Activated CD8-positive, alpha-beta T cell treated with anti-CD3 and anti-CD28 coated beads for 36 hours (primary cell): ENCODE results near the gene HIPK1. TPM values are rescaled to one million over a fixed set of nuclear protein-coding genes. Genes with fewer than 3 reads are reported as not detected.
"Not testable (repeated sequence)": the region's sequence is repeated elsewhere in the genome, so short reads cannot be mapped to it uniquely, and the experiment has no call there.

Experiments
- ATAC-seq: fragments of 200-7000 bp; cut with Tn5 transposase; one replicate; pipeline ENCODE4 v1.10.0; 2021; ENCODE audit warnings: mild to moderate bottlenecking, moderate library complexity
- CTCF ChIA-PET: fragments of 350-600 bp; sonication (Branson Sonifier 250); formaldehyde crosslinking; loops from one replicate; lab custom pipeline; 2021; ENCODE audit warnings: antibody characterized with exemption; lab: Charles Lee
- POLR2A ChIA-PET: fragments of 350-600 bp; sonication (Branson Sonifier 250); formaldehyde crosslinking; loops from one replicate; lab custom pipeline; 2021; ENCODE audit warnings: antibody characterized with exemption; lab: Charles Lee
- DNase-seq: peaks from one replicate; pipeline ENCODE4 v3.0.0-alpha.2; 2020
- H3K27ac Mint-ChIP-seq: one replicate; pipeline ENCODE4 v1.8.0; 2021; ENCODE audit warnings: mild to moderate bottlenecking, mixed read lengths
- H3K27me3 Mint-ChIP-seq: one replicate; pipeline ENCODE4 v1.8.0; 2021; ENCODE audit warnings: mixed read lengths
- H3K36me3 Mint-ChIP-seq: one replicate; pipeline ENCODE4 v1.8.0; 2021; ENCODE audit warnings: low read depth, mixed read lengths
- H3K4me1 Mint-ChIP-seq: one replicate; pipeline ENCODE4 v1.8.0; 2021; ENCODE audit warnings: low read depth, mixed read lengths
- H3K4me3 Mint-ChIP-seq: one replicate; pipeline ENCODE4 v1.8.0; 2021; ENCODE audit warnings: mild to moderate bottlenecking, moderate library complexity, mixed read lengths
- H3K9me3 Mint-ChIP-seq: one replicate; pipeline ENCODE4 v1.8.0; 2021; ENCODE audit warnings: mixed read lengths
- intact Hi-C: fragments of 100-400 bp; cut with micrococcal nuclease; formaldehyde crosslinking; loops from one replicate; pipeline ENCODE4 v1.10.0; 2022
- total RNA-seq, 2 experiments: library from RNA; stranded (reverse); gene quantifications; one replicate each; pipeline ENCODE4 v1.2.3, GENCODE V29; 2021
- TF ChIP-seq, protein P1 (sequence below): fragments of 200-600 bp; IDR thresholded peaks from one replicate; pipeline ENCODE4 v1.8.0; 2022; ENCODE audit warnings: antibody characterized with exemption, mild to moderate bottlenecking

Gene HIPK1
- total RNA-seq, 2 experiments from 2014 or later, result 42.8 to 45.1 TPM

DNA sequence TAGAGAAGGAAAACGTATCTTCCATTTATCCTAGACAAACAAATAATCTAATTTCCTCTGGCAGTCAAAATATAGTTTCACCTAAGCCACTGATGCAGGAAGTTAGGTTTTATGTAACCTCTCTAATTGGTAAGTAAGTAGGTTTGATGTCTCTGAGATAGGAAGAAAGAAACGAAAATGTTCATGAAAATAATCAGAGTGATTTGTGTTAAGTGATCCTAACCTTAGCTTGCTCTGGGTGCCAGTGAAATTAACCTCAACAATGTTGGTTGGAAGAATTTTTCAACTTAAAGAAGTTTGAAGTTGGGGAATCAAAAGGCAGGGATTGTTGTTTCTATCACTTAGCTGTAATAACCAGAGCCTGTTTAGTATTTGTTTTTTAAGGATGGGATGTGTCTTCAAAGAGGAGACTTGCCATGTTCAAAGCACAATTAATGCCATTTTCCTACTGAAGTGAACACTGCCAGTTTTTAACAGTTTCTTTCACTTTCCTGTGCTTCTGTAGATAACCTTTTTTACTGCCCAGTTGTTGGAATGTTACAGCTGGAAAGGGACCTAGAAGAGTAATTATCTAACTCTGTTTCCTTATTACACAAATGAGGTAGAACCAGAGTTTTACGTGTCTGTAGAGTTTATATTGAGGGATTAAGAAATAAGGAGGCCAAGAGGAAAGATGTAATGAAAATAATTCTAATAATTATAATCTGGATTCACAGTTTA lies 18.4 kb downstream of the HIPK1 start:
- Mint-ChIP-seq H3K27me3 (no peaks in the 10 kb centered on the region), H3K9me3 (no peaks in the 10 kb centered on the region), H3K4me1 (peaks cover 76% of the 10 kb centered on the region), H3K36me3 (peaks cover 43% of the 10 kb centered on the region), H3K27ac (peak overlapping the region; percentile 88), H3K4me3 (peak overlapping the region; percentile 48)
- ChIA-PET CTCF (interaction anchor here (1.2 to 7.6 kb wide), 8 partner anchors 8 to 399 kb away, joined by 3 to 57 read pairs (median 8); partner anchors contain the start of genes AP4B1, DCLRE1B and HIPK1), POLR2A (interaction anchor here (1.2 to 5.2 kb wide), 3 partner anchors 8 to 135 kb away, joined by 4 to 60 read pairs (median 11); partner anchors contain the start of genes HIPK1 and RSBN1)
- intact Hi-C loops, result loop anchor here (2.0 kb wide), 1 partner anchor 15 kb away; no protein-coding TSS in a partner anchor
- ATAC-seq (peak; percentile 42), DNase-seq (no peak)
- TF ChIP-seq, protein P1, sequence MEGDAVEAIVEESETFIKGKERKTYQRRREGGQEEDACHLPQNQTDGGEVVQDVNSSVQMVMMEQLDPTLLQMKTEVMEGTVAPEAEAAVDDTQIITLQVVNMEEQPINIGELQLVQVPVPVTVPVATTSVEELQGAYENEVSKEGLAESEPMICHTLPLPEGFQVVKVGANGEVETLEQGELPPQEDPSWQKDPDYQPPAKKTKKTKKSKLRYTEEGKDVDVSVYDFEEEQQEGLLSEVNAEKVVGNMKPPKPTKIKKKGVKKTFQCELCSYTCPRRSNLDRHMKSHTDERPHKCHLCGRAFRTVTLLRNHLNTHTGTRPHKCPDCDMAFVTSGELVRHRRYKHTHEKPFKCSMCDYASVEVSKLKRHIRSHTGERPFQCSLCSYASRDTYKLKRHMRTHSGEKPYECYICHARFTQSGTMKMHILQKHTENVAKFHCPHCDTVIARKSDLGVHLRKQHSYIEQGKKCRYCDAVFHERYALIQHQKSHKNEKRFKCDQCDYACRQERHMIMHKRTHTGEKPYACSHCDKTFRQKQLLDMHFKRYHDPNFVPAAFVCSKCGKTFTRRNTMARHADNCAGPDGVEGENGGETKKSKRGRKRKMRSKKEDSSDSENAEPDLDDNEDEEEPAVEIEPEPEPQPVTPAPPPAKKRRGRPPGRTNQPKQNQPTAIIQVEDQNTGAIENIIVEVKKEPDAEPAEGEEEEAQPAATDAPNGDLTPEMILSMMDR, result no peak

DNA sequence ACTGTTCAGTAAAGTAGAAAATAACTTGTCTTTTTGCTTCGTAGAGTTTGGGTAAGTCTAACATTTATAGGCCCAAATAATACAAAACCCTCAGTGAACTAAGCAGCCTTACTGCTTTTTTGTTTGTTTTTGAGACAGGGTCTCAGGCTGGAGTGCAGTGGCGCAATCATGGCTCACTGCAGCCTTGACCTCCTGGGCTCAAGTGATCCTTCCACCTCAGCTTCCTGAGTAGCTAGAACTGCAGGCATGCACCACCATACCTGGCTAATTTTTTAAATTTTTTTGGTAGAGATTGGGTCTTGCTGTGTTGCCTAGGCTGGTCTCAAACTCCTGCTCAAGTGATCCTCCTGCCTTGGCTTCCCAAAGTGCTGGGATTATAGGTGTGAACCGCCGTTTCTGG lies 19.0 kb downstream of the HIPK1 start:
- peaks cover 74% of the 10 kb centered on the region for H3K4me1 Mint-ChIP-seq
- DNase-seq, H3K9me3 Mint-ChIP-seq, intact Hi-C loops, ATAC-seq, H3K27me3 Mint-ChIP-seq: not testable (repeated sequence)
- peak overlapping the region; percentile 48 for H3K4me3 Mint-ChIP-seq
- ChIA-PET CTCF (interaction anchor here (0.8 to 7.6 kb wide), 7 partner anchors 9 to 334 kb away, joined by 3 to 57 read pairs (median 12); partner anchors contain the start of genes AP4B1, DCLRE1B and HIPK1), POLR2A (interaction anchor here (0.8 to 5.2 kb wide), 4 partner anchors 9 to 165 kb away, joined by 3 to 60 read pairs (median 8); partner anchors contain the start of genes HIPK1 and RSBN1)
- H3K36me3 Mint-ChIP-seq, result peaks cover 44% of the 10 kb centered on the region
- H3K27ac Mint-ChIP-seq, result peak overlapping the region; percentile 88

DNA sequence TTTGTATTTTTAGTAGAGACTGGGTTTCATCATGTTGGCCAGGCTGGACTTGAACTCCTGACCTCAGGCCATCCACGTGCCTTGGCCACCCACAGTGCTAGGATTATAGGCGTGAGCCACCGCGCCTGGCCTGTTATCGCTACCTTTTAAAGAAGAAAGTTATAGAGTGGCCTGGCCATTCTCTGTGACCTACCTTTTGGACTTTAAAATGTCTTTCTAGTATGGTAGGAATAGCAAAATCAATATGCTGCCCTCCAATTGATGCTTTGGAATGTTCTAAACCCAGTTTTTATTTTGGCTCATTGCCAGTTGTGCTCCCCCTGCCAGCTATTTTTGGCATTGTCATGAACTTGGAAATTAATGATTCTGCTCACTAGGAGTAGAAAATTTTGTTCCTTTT lies 19.9 kb downstream of the HIPK1 start:
- Mint-ChIP-seq H3K27me3 (no peaks in the 10 kb centered on the region), H3K4me3 (no peak overlapping the region), H3K9me3 (no peaks in the 10 kb centered on the region), H3K27ac (peak overlapping the region; percentile 88), H3K36me3 (peaks cover 39% of the 10 kb centered on the region), H3K4me1 (peaks cover 74% of the 10 kb centered on the region)
- ChIA-PET CTCF (interaction anchor here (0.8 to 7.6 kb wide), 8 partner anchors 7 to 333 kb away, joined by 3 to 57 read pairs (median 8); partner anchors contain the start of genes AP4B1 and HIPK1), POLR2A (interaction anchor here (0.8 to 5.2 kb wide), 7 partner anchors 8 to 166 kb away, joined by 3 to 60 read pairs (median 3); partner anchors contain the start of genes HIPK1 and RSBN1)
- DNase-seq, result no peak
- ATAC-seq, result no peak
- intact Hi-C loops, result no loop called here
- TF ChIP-seq, protein P1, result peak; percentile 43

DNA sequence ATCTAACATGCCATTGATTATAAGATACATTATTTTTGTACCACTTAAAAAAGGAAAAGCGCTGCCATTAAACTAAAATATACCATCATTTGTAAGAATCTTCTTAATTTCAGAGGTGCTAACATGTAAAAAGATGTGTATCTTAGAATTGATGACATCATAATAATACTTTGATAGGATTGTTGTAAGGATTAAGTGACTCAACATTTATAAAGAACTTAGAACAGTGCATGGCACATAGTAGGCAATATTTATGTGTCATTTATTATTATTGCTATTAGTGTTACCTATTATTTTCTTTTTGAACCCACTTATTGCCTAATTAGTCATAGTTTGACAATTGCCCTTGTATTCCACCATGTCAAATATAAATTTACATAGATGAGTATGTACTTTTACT lies 21.8 kb downstream of the HIPK1 start:
- CTCF ChIA-PET, result interaction anchor here (7.6 kb wide), 1 partner anchor 21 kb away, joined by 57 read pairs; the partner anchor contains the start of gene HIPK1
- H3K27ac Mint-ChIP-seq, result no peak overlapping the region
- peaks cover 42% of the 10 kb centered on the region for H3K36me3 Mint-ChIP-seq
- no peak for DNase-seq
- POLR2A ChIA-PET, result interaction anchor here (1.2 to 1.4 kb wide), 2 partner anchors 11 to 15 kb away, joined by 3 read pairs; no protein-coding TSS in a partner anchor
- ATAC-seq, result no peak
- no peaks in the 10 kb centered on the region for H3K9me3 Mint-ChIP-seq
- TF ChIP-seq, protein P1, result no peak
- intact Hi-C loops, result loop anchor here (5.0 kb wide), 1 partner anchor 89 kb away; no protein-coding TSS in a partner anchor
- no peaks in the 10 kb centered on the region for H3K27me3 Mint-ChIP-seq
- no peak overlapping the region for H3K4me3 Mint-ChIP-seq
- H3K4me1 Mint-ChIP-seq, result peaks cover 73% of the 10 kb centered on the region

DNA sequence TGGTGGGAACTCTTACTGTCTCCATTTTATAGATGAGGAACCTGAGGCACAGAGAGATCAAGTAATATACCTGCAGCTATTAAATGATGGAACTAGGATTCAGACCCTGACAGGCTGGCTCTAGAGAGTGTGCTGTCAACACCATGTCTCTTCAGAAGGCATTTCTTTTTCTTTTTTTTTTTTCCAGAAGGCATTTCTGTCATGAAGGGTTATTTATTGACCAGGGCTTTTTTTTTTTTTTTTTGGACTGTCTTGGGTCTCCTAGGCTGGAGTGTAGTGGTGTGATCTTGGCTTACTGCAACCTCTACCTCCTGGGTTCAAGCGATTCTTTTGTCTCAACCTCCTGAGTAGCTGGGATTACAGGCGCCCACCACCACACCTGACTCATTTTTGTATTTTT lies 22.6 kb downstream of the HIPK1 start:
- no peak overlapping the region for H3K4me3 Mint-ChIP-seq
- DNase-seq (no peak), ATAC-seq (no peak)
- ChIA-PET CTCF (interaction anchor here (0.7 to 7.6 kb wide), 4 partner anchors 13 to 48 kb away, joined by 4 to 57 read pairs (median 4); partner anchors contain the start of genes AP4B1 and HIPK1), POLR2A (interaction anchor here (1.1 to 1.9 kb wide), 3 partner anchors 12 to 22 kb away, joined by 3 to 10 read pairs (median 3); partner anchors contain the start of gene HIPK1)
- no peaks in the 10 kb centered on the region for H3K27me3 Mint-ChIP-seq
- H3K27ac Mint-ChIP-seq, result peak overlapping the region; percentile 72
- intact Hi-C loops, result loop anchor here (5.0 kb wide), 1 partner anchor 89 kb away; no protein-coding TSS in a partner anchor
- H3K4me1 Mint-ChIP-seq, result peaks cover 70% of the 10 kb centered on the region
- H3K9me3 Mint-ChIP-seq, result no peaks in the 10 kb centered on the region
- H3K36me3 Mint-ChIP-seq, result peaks cover 45% of the 10 kb centered on the region
- TF ChIP-seq, protein P1, result no peak
